Liver (tissue), 3 donors: ENCODE measurements around the gene TRIM17.

Experiments
- CTCF ChIP-seq: fragments of 150-350 bp; IDR thresholded peaks from 2 replicates; pipeline ENCODE4 v1.5.1; 2017; ENCODE audit warnings: improper control_type of control experiment, low read depth, low read length; ENCODE audit not compliant: missing input control
- RAD21 ChIP-seq, 2 donors: IDR thresholded peaks; 2 replicates each; pipeline ENCODE4 v1.6.1; 2016; ENCODE audit warnings: antibody characterized with exemption in 2 of 2, mild to moderate bottlenecking in 2 of 2
- donor health status: healthy.
- donor health status: healthy.

GRCh38 chr1:228404107-228404720, 12.4 kb downstream of the TRIM17 start:
- TF ChIP-seq CTCF (no peak), RAD21 (IDR thresholded peaks at IDR 0.05) (no peak)
